GM23248 (cell line): ENCODE measurements around the gene GEMIN5.

ENCODE experiments used
- EZH2 ChIP-seq: fragments of 200-600 bp; sonication (generic); IDR thresholded peaks from 2 replicates; pipeline ENCODE4 v1.6.1; 2018; ENCODE audit warnings: antibody characterized with exemption, mild to moderate bottlenecking; ENCODE audit not compliant: insufficient read depth, poor library complexity, severe bottlenecking
- EZH2phosphoT487 ChIP-seq: fragments of 200-600 bp; sonication (generic); IDR thresholded peaks from 2 replicates; pipeline ENCODE4 v1.6.1; 2018; ENCODE audit warnings: antibody characterized with exemption, moderate library complexity, mild to moderate bottlenecking, low read depth; ENCODE audit not compliant: insufficient read depth

- no peak for TF ChIP-seq EZH2
- TF ChIP-seq EZH2phosphoT487, result no peak
Measured at GRCh38 chr5:154866841-154867240, 71.2 kb downstream of the GEMIN5 start.
